ENCODE data around the gene SYMPK. TPM values are rescaled to one million over a fixed set of nuclear protein-coding genes. Genes with fewer than 3 reads are reported as not detected.

The SYMPK gene
- total RNA-seq, 2 experiments from 2014 or later: 84.4 to 118 TPM

- peaks cover 28% of the 10 kb centered on the region for H3K36me3 ChIP-seq (ENCODE audit: insufficient read depth, low read length)
- peak overlapping the region; percentile 100 for H3K4me2 ChIP-seq (ENCODE audit: low read length)
- H2AFZ ChIP-seq (ENCODE audit: low read length): no peak overlapping the region
- H3K9me2 ChIP-seq (ENCODE audit: insufficient read depth, low read length): no peaks in the 10 kb centered on the region
- intact Hi-C loops (cut with micrococcal nuclease; ENCODE audit: unreplicated experiment): no loop called here
- TF ChIP-seq CTCF (conservative IDR thresholded peaks at IDR 0.05; ENCODE audit: low read length) (no peak), EZH2phosphoT487 (IDR thresholded peaks at IDR 0.05; ENCODE audit: borderline replicate concordance, low read depth, low read length) (no peak)
- H3K79me2 ChIP-seq (ENCODE audit: insufficient read depth, low read depth, low read length): peaks cover 11% of the 10 kb centered on the region; the same call in 1 of the 2 replicates
- ChIA-PET POLR2A (no interaction called here), CTCF (ENCODE audit: unreplicated experiment) (no interaction called here)
- no peak for DNase-seq (ENCODE audit: low spot score)
- BruUV-seq (replicated peaks): no TSS peak
- no peaks in the 10 kb centered on the region for H3K9me3 ChIP-seq (ENCODE audit: low read length)
- H3K27ac ChIP-seq (ENCODE audit: low read depth, low read length, poor library complexity, severe bottlenecking): no peak overlapping the region
- H4K20me1 ChIP-seq (ENCODE audit: insufficient read depth, low read length): peaks cover 11% of the 10 kb centered on the region; the same call in 1 of the 2 replicates
- peaks cover 25% of the 10 kb centered on the region for H3K4me1 ChIP-seq (ENCODE audit: insufficient read depth, low read length, poor library complexity, severe bottlenecking)
- H3K4me3 ChIP-seq (ENCODE audit: low read depth, low read length, poor library complexity, severe bottlenecking): peak overlapping the region; percentile 94
These were observed 71.0 kb downstream of the SYMPK start for GRCh38 chr19:45791744-45792469.

- Histone ChIP-seq H3K9me3 (ENCODE audit: low read length) (no peaks in the 10 kb centered on the region), H3K4me3 (ENCODE audit: low read depth, low read length, poor library complexity, severe bottlenecking) (peak overlapping the region; percentile 94), H3K9me2 (ENCODE audit: insufficient read depth, low read length) (no peaks in the 10 kb centered on the region), H4K20me1 (ENCODE audit: insufficient read depth, low read length) (peaks cover 11% of the 10 kb centered on the region; the same call in 1 of the 2 replicates), H3K4me1 (ENCODE audit: insufficient read depth, low read length, poor library complexity, severe bottlenecking) (peaks cover 25% of the 10 kb centered on the region), H3K79me2 (ENCODE audit: insufficient read depth, low read depth, low read length) (peaks cover 11% of the 10 kb centered on the region; the same call in 1 of the 2 replicates), H3K4me2 (ENCODE audit: low read length) (peak overlapping the region; percentile 100), H3K36me3 (ENCODE audit: insufficient read depth, low read length) (peaks cover 38% of the 10 kb centered on the region), H3K27ac (ENCODE audit: low read depth, low read length, poor library complexity, severe bottlenecking) (no peak overlapping the region), H2AFZ (ENCODE audit: low read length) (no peak overlapping the region)
- CTCF ChIA-PET (ENCODE audit: unreplicated experiment): no interaction called here
- DNase-seq (ENCODE audit: low spot score): no peak
- TF ChIP-seq EZH2phosphoT487 (IDR thresholded peaks at IDR 0.05; ENCODE audit: borderline replicate concordance, low read depth, low read length) (no peak), CTCF (conservative IDR thresholded peaks at IDR 0.05; ENCODE audit: low read length) (no peak)
- intact Hi-C loops (cut with micrococcal nuclease; ENCODE audit: unreplicated experiment): no loop called here
- no TSS peak for BruUV-seq (replicated peaks)
- POLR2A ChIA-PET: no interaction called here
These were observed 72.0 kb downstream of the SYMPK start for GRCh38 chr19:45790942-45791341.

Data from OCI-LY7 (cell line).